SU-DHL-6 (cell line): ENCODE results near the gene MRGPRD.

Experiments
- EZH2phosphoT487 ChIP-seq: fragments of 200-600 bp; sonication (generic), shearing (Covaris generic); conservative IDR thresholded peaks from 2 replicates; pipeline ENCODE4 v1.6.1; 2018; ENCODE audit warnings: mild to moderate bottlenecking, antibody characterized with exemption, low read length, moderate library complexity, mixed read lengths
- TF ChIP-seq, protein P1 (sequence below): fragments of 200-600 bp; sonication (generic); IDR thresholded peaks from one replicate; pipeline ENCODE4 v1.5.1; 2017; ENCODE audit warnings: antibody characterized with exemption, mild to moderate bottlenecking, low read length, moderate library complexity; ENCODE audit not compliant: insufficient read depth, poor library complexity, severe bottlenecking

DNA sequence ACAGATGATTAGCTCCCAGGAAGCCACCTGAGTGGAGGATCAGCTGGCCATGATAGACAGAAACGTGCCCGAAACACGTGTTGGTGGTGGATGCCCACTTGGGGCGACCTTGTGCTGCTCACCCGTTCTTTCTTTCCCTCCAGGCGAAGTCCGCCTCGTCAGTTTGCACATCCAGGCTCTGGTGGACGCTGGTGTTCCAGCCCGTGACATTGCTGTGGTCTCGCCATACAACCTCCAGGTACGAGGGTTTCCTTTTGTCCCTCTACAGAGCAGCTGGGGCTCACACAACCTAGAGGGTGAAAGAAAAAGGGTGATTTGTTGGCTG, 46.5 kb downstream of the MRGPRD start:
- TF ChIP-seq, protein P1, sequence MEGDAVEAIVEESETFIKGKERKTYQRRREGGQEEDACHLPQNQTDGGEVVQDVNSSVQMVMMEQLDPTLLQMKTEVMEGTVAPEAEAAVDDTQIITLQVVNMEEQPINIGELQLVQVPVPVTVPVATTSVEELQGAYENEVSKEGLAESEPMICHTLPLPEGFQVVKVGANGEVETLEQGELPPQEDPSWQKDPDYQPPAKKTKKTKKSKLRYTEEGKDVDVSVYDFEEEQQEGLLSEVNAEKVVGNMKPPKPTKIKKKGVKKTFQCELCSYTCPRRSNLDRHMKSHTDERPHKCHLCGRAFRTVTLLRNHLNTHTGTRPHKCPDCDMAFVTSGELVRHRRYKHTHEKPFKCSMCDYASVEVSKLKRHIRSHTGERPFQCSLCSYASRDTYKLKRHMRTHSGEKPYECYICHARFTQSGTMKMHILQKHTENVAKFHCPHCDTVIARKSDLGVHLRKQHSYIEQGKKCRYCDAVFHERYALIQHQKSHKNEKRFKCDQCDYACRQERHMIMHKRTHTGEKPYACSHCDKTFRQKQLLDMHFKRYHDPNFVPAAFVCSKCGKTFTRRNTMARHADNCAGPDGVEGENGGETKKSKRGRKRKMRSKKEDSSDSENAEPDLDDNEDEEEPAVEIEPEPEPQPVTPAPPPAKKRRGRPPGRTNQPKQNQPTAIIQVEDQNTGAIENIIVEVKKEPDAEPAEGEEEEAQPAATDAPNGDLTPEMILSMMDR = no peak
- no peak for TF ChIP-seq EZH2phosphoT487
